ACHN (cell line): Measurements from ENCODE around the gene CD52.
"Not testable (repeated sequence)": the region's sequence is repeated elsewhere in the genome, so short reads cannot be mapped to it uniquely, and the experiment has no call there.

ENCODE experiments used
- DNase-seq: peaks from one replicate; pipeline ENCODE4 v3.0.0-alpha.2; 2015
- in situ Hi-C: cut with HindIII; loops from 2 replicates; pipeline ENCODE4 v1.10.0; 2017; ENCODE audit warnings: low sequenced_read_pairs, low pct_ligation_motif_present, low pct_unique_long_range_greater_than_20kb

CD52 gene

GRCh38 chr1:26296340-26297056 is 21.3 kb upstream of the CD52 start:
- DNase-seq = no peak
- in situ Hi-C loops = no loop called here

GRCh38 chr1:26297057-26297790 is 20.5 kb upstream of the CD52 start:
- no peak for DNase-seq
- in situ Hi-C loops = no loop called here

- DNase-seq = no peak
- in situ Hi-C loops = no loop called here
Observed at GRCh38 chr1:26297791-26298124, 20.0 kb upstream of the CD52 start.

GRCh38 chr1:26300578-26301275 is 17.0 kb upstream of the CD52 start:
- in situ Hi-C loops = no loop called here
- DNase-seq = no peak

- in situ Hi-C loops = no loop called here
- DNase-seq = peak; percentile 18
Observed at GRCh38 chr1:26302733-26303405, 14.9 kb upstream of the CD52 start.

GRCh38 chr1:26305667-26306289 is 12.0 kb upstream of the CD52 start:
- no peak for DNase-seq
- in situ Hi-C loops = no loop called here

- in situ Hi-C loops = no loop called here
- DNase-seq = peak; percentile 95
Observed at GRCh38 chr1:26306290-26307229, 11.2 kb upstream of the CD52 start, which contains the start of gene UBXN11. UBXN11 (minus strand) TSS chr1:26306636; CDS start chr1:26302883, 3,753 bp downstream.

GRCh38 chr1:26307363-26307781 is 10.4 kb upstream of the CD52 start:
- no peak for DNase-seq
- in situ Hi-C loops = no loop called here

GRCh38 chr1:26307966-26308899 is 9.5 kb upstream of the CD52 start:
- DNase-seq, in situ Hi-C loops: not testable (repeated sequence)

GRCh38 chr1:26314501-26314900 is 3.3 kb upstream of the CD52 start:
- no peak for DNase-seq
- in situ Hi-C loops = no loop called here

GRCh38 chr1:26315874-26316850 is 1.6 kb upstream of the CD52 start:
- DNase-seq = no peak
- in situ Hi-C loops = no loop called here

GRCh38 chr1:26317146-26317545 is 612 bp upstream of the CD52 start:
- in situ Hi-C loops = no loop called here

GRCh38 chr1:26318338-26319064 is 743 bp downstream of the CD52 start:
- in situ Hi-C loops = no loop called here
- DNase-seq = no peak

More at GRCh38 chr1:26317146-26317545, 612 bp upstream of the CD52 start:
- DNase-seq = no peak

- in situ Hi-C loops = no loop called here
- DNase-seq = no peak
Observed at GRCh38 chr1:26320896-26321295, 3.1 kb downstream of the CD52 start.
